Measurements from ENCODE around the gene NTM.

NTM gene

DNA sequence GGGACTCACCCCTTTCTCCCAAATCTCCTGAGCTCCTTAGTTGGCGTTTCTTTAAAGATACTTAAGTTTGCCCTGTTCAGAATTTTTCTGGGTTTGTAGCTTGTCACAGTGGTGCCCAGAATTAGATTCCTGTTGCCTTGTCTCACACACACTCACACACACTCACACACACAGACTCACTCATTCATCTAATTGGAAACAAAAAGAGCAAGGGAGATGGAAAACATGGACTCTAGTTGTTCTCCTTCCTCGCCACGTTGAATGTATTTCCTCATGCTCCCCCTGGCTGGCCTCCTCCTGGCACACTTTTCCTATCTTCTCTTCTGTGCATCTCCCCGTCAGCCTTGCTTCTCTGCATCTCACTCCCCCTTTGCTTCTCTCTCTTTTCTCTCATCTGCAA lies 752.3 kb downstream of the NTM start:
- H3K9me2 ChIP-seq (replicated peaks; ENCODE audit: low read depth, low read length), result no peaks in the 10 kb centered on the region
- no peak overlapping the region for H3K9ac ChIP-seq (ENCODE audit: low read depth, low read length, poor library complexity, severe bottlenecking)
- no peaks in the 10 kb centered on the region for H3F3A ChIP-seq (ENCODE audit: low read depth)
- no peaks in the 10 kb centered on the region for H4K20me1 ChIP-seq (ENCODE audit: insufficient read depth, low read length, poor library complexity, severe bottlenecking)
- TF ChIP-seq EZH2phosphoT487 (IDR thresholded peaks at IDR 0.05; ENCODE audit: borderline replicate concordance) (no peak), CTCF (conservative IDR thresholded peaks at IDR 0.05; ENCODE audit: low read length) (no peak)
- no peak overlapping the region for H3K4me2 ChIP-seq (ENCODE audit: low read depth, low read length, poor library complexity, severe bottlenecking)
- no peaks in the 10 kb centered on the region for H3K27me3 ChIP-seq (ENCODE audit: insufficient read depth, low read length, poor library complexity, severe bottlenecking)
- no peaks in the 10 kb centered on the region for H3K79me2 ChIP-seq (ENCODE audit: insufficient read depth, low read length)
- H3K4me1 ChIP-seq (ENCODE audit: insufficient read depth, low read length, poor library complexity, severe bottlenecking), result no peaks in the 10 kb centered on the region
- H3K9me3 ChIP-seq (ENCODE audit: insufficient read depth, low read depth, low read length), result no peaks in the 10 kb centered on the region
- no peak overlapping the region for H2AFZ ChIP-seq (ENCODE audit: low read length)
- no peak overlapping the region for H3K4me3 ChIP-seq (ENCODE audit: low read length, poor library complexity, severe bottlenecking)
- H3K36me3 ChIP-seq (ENCODE audit: insufficient read depth, low read length), result no peaks in the 10 kb centered on the region

DNA sequence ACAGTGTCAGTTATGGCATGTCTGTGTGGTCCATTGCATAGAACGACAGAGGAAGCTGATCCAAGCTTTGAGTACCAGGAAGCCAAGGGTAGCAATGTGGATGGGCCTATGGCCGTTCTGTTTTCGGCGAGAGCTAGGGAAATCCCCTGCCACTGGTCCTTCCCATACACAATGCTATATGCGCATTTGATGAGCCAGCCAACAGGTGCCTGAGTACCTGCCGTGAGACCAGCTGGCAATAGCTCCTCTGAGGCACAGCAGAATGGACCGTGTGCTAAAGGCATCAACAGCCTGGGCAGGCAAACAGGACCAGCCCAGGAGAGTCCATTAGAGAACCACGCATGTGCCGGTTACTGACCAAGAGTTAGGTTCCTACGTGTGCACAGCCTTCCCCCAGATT lies 753.0 kb downstream of the NTM start:
- H4K20me1 ChIP-seq (ENCODE audit: insufficient read depth, low read length, poor library complexity, severe bottlenecking), result no peaks in the 10 kb centered on the region
- H3K79me2 ChIP-seq (ENCODE audit: insufficient read depth, low read length), result no peaks in the 10 kb centered on the region
- H2AFZ ChIP-seq (ENCODE audit: low read length), result no peak overlapping the region
- H3K4me2 ChIP-seq (ENCODE audit: low read depth, low read length, poor library complexity, severe bottlenecking), result no peak overlapping the region
- no peaks in the 10 kb centered on the region for H3K27me3 ChIP-seq (ENCODE audit: insufficient read depth, low read length, poor library complexity, severe bottlenecking)
- no peaks in the 10 kb centered on the region for H3K4me1 ChIP-seq (ENCODE audit: insufficient read depth, low read length, poor library complexity, severe bottlenecking)
- H3K4me3 ChIP-seq (ENCODE audit: low read length, poor library complexity, severe bottlenecking), result no peak overlapping the region
- H3F3A ChIP-seq (ENCODE audit: low read depth), result no peaks in the 10 kb centered on the region
- TF ChIP-seq CTCF (conservative IDR thresholded peaks at IDR 0.05; ENCODE audit: low read length) (no peak), EZH2phosphoT487 (IDR thresholded peaks at IDR 0.05; ENCODE audit: borderline replicate concordance) (no peak)
- no peaks in the 10 kb centered on the region for H3K36me3 ChIP-seq (ENCODE audit: insufficient read depth, low read length)
- no peak overlapping the region for H3K9ac ChIP-seq (ENCODE audit: low read depth, low read length, poor library complexity, severe bottlenecking)
- H3K9me3 ChIP-seq (ENCODE audit: insufficient read depth, low read depth, low read length), result no peaks in the 10 kb centered on the region
- no peaks in the 10 kb centered on the region for H3K9me2 ChIP-seq (replicated peaks; ENCODE audit: low read depth, low read length)

DNA sequence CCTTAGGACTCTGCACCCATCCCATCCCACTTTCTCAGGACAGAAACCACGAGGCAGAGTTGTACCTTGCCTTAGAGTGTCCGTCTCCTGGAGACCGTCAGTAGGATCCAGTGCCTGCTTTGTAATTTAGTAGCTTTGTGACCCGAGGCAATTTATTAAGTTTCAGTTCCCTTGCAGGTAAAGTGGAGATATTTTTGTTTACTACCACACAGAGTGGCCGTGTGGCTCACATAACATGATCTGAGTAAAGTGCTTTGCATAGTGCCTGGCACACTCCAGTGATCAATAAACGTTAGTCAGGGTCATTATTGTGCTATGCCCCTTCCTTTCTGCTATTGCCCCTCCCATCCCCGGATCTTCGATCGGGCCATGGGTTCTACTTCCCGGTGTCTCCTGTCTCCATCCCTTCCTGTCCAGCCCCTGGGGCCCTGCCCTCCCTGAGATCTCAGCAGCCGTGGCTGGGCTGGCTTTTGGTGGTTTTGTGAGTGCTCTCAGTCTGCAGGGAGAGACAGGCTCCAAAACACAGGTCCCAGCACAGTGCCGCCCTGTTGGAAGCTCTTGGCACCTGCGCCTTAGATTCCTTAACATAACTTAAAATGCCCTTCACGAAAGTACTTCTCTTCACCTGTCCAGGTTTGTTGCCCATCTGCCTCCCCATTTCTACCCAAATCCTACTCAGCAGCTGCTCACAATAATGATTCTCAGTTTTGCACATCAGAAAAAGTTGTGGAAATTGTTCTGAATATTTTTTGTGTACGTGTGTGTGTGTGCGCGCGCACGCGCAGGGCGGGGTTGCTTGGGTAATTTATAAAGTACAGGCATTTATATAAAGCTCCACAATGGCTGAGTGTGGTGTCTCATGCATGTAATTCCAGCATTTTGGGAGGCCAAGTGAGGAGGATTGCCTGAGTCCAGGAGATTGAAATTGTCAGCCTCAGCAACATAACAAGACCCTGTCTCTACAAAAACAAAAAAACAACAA lies 753.7 kb downstream of the NTM start:
- no peaks in the 10 kb centered on the region for H3K4me1 ChIP-seq (ENCODE audit: insufficient read depth, low read length, poor library complexity, severe bottlenecking)
- no peaks in the 10 kb centered on the region for H3F3A ChIP-seq (ENCODE audit: low read depth)
- no peaks in the 10 kb centered on the region for H3K9me2 ChIP-seq (replicated peaks; ENCODE audit: low read depth, low read length)
- no peaks in the 10 kb centered on the region for H3K9me3 ChIP-seq (ENCODE audit: insufficient read depth, low read depth, low read length)
- no peaks in the 10 kb centered on the region for H3K36me3 ChIP-seq (ENCODE audit: insufficient read depth, low read length)
- no peak overlapping the region for H3K9ac ChIP-seq (ENCODE audit: low read depth, low read length, poor library complexity, severe bottlenecking)
- H3K27me3 ChIP-seq (ENCODE audit: insufficient read depth, low read length, poor library complexity, severe bottlenecking), result no peaks in the 10 kb centered on the region
- no peak overlapping the region for H3K4me2 ChIP-seq (ENCODE audit: low read depth, low read length, poor library complexity, severe bottlenecking)
- no peaks in the 10 kb centered on the region for H3K79me2 ChIP-seq (ENCODE audit: insufficient read depth, low read length)
- no peaks in the 10 kb centered on the region for H4K20me1 ChIP-seq (ENCODE audit: insufficient read depth, low read length, poor library complexity, severe bottlenecking)
- H2AFZ ChIP-seq (ENCODE audit: low read length), result no peak overlapping the region
- H3K4me3 ChIP-seq (ENCODE audit: low read length, poor library complexity, severe bottlenecking), result no peak overlapping the region
- 0 out of 2 replicates have a peak, but pooled peaks have one; percentile 16 for TF ChIP-seq CTCF (conservative IDR thresholded peaks at IDR 0.05; ENCODE audit: low read length)
- TF ChIP-seq EZH2phosphoT487 (IDR thresholded peaks at IDR 0.05; ENCODE audit: borderline replicate concordance), result no peak

All from Loucy (cell line).